UCSD-AML1 (cell line): ENCODE data around the gene C1QTNF12.

Experiments
- DNase-seq: peaks from one replicate; lab custom pipeline; 2025; ENCODE audit not compliant: unreplicated experiment; lab: John Stamatoyannopoulos, UW

Gene C1QTNF12

DNA sequence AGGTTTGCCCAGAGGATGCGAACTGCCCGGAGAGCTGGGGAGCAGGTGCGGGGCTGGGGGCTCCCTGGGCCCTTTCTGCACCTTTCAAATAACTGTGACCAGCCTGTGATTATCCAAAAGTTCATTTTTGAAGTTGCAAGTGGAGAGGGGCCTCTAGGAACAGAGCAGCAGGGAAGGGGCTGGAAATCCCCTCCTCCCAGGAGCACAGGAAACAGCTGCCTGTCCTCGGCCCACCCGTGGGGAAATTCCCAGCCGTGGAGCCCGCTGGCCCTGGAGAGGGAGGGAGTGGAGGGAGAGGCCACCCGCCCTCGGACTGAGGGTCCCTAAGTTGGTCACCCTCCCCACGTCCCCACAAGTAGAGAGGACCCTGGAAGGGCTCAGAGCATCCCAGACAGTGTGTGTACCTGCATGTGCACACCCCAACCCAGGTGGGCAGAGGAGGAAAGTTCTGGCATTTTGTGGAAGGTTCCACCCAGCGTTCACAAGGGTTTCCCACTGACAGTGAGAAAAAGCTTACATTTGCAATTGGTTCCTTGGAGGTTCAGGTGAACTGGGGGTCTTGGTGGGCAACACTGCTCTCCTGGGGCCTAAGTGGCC, 31.3 kb downstream of the C1QTNF12 start:
- no peak for DNase-seq

DNA sequence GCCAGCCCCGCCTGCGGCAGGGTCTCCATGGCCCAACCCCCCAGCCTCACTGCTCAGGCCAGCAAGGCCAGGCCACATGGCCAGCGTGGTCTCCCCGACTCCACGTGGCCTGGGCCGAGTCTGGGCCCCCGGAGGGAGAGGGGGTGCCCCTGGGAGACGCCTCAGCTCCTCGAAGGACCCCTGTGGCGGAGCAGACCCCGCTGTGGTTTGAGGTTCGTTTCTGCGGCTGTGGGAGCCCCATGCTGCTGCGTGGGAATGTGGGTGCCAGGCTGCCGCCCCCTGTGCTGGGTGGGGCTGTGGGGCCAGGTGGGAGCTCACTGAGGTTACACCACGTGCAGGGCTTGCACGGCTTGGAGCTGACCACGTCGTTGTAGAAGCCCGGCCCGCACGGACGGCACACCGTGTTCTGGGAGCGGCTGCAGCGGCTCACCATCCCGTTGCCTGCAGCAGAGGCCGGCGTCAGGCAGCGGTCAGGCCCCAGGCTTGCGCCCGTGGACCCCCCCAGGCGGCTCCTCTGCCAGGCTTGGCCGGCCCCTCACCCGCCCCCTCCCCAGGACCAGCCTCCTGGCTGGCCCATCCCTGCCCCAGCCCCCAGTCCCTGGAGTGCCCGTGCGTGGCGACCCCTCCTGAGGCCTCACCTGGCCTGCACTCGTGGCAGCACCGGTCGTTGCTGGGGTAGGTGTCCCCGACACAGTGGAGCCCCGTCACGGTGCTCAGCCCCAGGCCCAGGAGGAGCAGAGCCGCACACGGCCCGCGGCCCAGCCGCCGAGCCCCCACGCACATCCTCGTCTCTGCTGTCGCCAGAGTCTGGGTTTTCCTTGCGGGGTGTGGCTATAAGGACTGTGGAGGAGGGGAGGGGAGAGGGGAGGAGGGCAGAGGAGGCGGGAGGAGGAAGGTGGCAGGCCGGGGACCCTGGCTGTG, 32.9 kb downstream of the C1QTNF12 start, which contains the start of gene TNFRSF4:
Gene TNFRSF4, minus strand, starts transcription at position 809 of the 921 bp plus-strand sequence. Its CDS starts 26 bp downstream, at position 783.
- peak; percentile 64 for DNase-seq

DNA sequence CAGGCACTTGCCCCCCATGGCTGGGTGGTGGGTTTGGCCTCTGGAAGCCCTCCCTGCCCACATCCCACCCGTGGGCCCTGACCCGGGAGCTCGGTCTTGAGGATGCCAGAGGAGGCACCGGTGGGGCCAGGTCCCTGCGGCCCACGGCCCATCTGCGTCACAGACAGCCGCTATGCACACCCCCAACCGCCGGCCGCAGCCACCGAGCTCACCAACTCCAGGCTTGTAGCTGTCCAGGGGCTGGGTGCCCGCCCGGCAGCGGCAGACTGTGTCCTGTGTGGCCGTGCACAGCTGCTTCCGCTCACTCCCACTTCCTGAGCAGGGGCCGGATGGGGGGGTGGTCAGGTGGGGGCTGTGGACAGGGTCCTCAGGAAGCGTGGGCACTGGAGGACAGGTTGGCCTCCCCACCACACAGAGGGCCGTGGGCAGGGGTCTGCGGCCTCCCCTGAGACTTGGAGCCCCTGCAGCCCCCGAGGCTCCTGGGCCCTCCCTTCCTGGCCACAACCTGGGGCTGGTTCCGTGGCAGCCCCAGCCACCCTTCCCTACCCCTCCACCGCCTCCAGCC, 33.7 kb downstream of the C1QTNF12 start:
- peak; percentile 90 for DNase-seq

DNA sequence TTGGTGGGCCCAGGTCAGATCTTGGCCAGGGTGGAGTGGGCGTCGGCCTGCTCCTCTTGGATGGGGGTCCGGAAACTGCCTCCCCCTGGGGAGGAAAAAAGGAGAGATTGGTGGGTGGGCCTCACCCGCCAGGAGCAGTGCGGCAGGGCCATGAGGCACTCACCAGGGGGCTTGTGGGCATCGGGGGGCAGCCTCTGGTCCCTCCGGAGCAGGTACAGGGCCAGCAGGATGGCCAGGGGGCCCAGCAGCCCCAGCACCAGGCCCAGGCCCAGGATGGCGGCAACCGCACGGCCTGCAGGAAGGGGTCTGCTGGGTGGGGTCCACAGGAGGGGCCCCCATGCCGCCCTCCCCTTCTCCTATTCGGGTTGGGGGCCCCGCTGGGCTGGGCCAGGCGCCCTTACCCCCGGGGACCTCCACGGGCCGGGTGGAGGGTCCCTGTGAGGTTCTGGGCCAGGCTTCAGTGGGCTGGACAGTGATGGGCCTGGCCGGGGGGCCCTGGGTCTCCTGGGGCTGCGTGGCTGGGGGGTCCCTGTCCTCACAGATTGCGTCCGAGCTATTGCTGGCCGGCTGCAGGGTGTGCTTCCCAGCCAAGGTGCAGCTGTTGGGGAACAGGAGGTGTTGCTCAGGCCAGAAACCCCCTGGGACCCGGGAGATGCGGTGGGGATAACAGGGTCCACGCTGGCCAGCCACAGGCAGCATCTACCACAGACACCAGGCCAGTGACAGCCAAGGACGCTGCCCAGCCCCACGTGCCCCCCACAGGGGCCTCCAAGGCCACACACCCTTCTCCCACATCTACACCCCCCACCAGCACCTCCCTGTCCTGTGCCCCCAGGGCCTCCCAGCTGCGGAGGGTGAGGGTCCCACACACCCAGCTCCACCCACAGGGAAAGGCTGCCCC, 34.7 kb downstream of the C1QTNF12 start:
- no peak for DNase-seq

DNA sequence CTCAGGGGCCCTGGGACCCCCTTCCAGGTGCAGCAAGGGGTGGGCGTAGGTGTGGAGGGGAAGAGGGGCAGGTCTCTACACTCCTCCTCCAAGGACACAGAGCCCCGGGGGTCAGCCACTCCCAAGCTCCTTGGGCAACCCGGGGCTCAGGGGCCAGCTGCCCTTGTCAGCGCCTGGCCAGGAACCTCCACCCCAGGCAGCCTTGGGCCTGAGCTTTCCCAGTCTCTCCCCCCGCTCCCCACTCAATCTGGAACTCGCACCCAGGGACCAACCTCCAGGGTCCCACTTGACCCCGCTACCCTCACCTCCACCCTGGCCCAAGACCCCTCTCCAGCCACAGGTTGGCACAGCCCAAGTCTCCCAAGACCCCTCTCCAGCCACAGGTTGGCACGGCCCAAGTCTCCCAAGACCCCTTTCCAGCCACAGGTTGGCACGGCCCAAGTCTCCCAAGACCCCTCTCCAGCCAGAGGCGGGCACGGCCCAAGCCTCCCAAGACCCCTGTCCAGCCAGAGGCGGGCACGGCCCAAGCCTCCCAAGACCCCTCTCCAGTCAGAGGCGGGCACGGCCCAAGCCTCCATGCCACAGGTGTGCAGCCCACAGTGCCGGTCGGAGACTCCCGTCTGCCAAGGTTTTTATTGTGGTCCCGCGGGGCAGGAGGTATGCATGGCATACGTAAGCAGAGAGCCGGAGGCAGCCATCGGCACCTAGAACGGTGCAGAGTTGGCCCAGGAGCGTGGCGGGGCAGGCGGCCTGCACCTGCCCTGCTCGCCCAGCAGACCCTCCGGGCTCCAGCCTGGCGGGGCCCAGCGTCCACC, 35.6 kb downstream of the C1QTNF12 start:
- no peak for DNase-seq

DNA sequence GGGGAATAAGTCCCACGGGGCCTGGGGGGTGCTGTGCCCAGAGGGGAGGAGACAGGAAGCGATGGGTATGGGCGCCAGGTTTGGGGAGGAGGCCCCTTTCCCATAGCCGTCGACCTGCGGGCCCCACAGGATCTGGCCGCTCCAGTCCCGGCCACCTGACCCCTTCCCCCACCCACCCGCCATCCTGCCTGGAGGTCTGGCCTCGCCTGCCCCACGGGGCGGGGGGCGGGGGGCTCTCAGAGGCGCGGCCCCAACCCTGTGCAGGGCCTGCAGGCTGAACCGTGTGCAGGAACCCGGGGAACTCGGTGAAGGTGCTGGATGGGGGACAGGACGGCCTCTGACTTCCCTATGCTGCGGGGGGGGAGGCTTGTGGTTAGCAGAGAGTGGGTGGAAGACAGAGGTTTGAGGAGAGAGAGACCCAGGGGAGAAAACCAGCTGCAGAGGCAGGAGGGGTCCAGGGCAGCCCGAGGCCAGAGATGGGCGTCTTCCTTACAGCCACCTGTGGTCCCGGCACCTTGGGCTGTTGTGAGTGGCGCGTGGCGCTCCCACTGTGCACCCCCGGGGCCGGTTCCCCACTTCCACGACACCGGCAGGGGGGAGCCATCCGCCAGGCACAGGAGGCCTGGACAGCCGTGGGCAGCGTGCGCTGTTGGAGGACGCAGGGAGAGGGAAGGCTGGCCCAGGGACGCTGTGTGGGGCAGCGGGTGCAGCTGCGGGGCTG, 37.6 kb downstream of the C1QTNF12 start:
- peak; percentile 65 for DNase-seq

DNA sequence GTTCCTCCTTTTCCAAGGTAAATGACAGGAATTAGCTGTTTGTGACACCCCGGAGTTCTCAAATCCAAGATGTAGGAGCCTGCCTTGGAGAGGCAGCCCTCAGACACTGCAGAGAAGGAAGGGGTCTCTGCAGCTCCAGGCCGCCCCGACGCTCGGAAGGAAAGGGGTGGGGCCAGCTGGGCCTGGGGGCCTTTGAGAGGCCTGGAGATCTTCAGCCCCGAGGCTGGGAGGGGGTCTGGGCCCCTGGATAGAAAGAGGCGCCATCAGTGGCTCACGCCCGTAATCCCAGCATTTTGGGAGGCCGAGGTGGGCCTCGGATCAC, 39.0 kb downstream of the C1QTNF12 start:
- no peak for DNase-seq

DNA sequence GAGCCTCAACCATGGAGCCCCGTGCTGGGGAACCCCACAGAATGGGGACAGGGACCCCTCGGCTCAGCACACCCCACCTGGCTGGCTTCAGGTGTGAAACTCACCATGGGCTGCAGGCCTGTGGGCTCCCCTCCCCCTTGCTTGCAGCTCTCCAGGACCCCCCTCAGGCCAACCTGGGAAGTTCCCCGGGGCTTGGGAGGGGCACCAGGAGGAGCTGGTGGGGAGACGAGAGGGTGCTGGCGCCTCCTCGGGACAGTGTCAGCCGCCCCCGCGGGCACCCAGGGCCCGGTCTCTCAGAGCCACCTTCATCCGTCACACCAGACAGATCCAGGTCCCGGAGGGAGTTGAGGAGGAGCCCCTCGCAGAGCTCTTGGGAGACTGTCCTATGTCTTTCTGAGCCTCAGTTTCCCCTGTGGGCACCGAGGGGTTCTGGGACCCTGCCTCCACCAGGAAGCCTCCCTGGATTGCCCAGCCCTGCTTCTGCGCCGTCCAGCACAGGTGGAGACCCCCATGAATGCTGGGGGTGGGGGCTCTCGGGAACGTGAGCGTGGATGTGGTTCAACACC, 39.5 kb downstream of the C1QTNF12 start:
- DNase-seq, result no peak

DNA sequence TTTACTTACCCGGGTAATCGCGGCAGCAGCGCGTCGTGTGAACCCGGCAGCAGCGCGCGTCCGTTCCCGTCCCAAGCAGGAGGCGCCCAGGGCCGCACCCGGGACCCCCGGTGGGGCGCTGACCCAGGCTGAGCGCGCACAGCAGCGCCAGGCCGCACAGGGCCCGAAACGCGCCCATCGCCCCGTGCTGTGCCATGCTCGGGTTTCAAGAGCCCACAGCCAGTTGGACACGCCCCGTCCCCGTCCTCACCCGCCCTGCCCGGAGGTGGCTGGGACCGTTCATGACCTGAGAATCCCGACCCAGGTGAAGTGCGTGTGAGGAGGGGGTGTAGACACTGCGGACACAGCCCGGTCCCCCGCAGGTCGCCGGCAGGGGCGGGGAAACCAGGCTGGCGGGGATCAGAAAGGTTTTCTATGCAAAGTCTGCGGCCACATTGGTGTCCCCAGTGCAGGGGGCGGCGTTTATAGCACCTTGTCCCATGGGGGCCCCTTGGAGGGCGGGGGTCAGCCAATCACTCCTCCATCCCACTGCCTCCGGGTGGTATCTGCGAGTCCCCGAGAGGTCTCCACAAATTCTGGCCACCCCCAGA, 40.1 kb downstream of the C1QTNF12 start, which contains the start of gene TNFRSF18:
Gene TNFRSF18, minus strand, starts transcription at position 217 of the 590 bp plus-strand sequence. Its CDS starts 21 bp downstream, at position 196.
- no peak for DNase-seq

DNA sequence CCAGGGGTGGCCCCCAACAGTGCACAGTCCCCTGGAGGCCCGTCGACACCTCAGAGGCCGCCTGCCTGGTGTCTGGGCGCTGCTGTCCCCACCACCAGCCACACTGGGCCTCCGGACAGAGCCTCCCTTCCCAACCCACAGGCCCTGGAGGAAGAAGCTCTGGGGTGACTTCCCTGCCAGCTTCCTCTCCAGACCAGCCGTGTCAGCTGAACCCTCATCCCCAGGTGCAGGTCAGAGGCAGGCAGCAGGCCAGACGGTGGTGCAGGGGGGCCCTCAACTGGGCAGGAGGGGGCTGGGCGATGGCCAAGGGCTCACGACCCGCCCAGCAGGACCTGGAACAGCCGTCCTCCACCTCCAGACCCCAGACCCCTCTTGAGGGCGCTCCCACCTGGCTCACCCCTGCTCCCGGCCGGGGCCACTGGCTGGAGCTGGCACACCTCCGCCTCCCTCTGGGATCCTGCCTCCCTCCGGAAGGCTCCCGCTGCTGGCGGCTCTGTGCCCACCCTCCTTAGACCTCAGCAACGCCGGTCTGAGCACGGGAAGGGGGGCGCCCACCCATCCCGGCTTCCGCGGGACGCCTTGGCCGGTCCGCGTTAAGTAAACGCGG, 40.6 kb downstream of the C1QTNF12 start:
- peak; percentile 46 for DNase-seq

DNA sequence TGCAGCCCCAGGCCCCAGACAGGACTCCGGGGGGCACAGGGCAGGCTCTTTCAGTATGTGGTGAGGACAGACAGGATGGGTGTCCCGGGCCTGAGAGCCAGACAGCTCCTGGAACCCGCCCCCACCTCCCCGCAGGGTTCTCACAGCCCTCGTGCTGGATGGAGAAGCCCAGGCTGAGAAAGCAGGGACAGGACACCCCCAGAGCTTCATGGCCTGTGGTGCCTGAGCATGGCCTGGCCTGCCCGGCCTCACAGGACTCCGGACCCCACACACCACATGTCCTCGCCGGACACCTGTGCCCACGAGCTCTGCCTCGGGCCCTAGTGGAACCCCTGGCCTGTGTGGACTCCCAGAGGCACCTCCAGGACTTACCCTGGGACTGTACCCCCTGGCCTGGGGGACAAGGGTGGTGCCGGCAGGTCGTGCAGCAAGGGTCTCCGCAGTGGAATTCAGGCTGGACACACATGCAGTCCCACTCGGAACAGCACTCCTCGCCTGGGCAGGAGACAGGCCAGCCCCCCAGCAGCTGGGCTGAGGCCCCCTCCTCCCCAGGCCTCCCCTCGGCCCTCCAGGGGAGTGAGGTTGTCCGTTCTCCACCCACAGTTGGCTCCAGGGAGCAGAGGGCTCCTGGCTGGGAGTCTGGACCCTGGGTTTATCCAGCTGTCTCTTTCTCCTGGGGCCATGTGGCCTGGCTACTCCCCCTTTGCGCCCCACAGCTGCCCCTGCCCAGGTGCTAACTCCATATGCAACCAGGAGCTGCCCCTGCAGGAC, 41.3 kb downstream of the C1QTNF12 start:
- DNase-seq, result no peak

DNA sequence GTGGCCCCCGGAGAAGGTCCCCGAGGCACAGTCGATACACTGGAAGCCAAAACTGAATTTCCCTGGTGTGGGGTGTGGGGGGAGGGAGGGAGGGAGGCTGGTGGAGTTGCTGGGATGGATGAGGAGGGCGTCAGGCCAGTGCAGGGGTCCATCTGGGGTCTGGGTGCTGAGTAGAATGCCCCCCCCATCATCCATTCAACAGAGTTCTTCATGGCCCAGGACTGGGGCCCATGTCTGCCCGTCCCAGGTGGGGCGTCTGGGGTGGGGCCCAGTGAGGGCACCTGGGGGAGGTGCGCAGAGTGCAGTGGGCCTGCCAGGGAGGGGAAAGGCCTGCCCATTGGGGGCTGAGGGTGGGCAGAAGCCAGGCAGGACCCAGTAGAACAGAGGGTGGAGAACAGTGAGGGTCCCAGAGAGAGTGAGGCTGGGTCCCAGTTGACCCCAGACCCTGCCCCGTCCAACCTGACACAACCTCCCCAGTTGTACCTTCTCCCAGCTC, 42.0 kb downstream of the C1QTNF12 start:
- DNase-seq, result no peak

DNA sequence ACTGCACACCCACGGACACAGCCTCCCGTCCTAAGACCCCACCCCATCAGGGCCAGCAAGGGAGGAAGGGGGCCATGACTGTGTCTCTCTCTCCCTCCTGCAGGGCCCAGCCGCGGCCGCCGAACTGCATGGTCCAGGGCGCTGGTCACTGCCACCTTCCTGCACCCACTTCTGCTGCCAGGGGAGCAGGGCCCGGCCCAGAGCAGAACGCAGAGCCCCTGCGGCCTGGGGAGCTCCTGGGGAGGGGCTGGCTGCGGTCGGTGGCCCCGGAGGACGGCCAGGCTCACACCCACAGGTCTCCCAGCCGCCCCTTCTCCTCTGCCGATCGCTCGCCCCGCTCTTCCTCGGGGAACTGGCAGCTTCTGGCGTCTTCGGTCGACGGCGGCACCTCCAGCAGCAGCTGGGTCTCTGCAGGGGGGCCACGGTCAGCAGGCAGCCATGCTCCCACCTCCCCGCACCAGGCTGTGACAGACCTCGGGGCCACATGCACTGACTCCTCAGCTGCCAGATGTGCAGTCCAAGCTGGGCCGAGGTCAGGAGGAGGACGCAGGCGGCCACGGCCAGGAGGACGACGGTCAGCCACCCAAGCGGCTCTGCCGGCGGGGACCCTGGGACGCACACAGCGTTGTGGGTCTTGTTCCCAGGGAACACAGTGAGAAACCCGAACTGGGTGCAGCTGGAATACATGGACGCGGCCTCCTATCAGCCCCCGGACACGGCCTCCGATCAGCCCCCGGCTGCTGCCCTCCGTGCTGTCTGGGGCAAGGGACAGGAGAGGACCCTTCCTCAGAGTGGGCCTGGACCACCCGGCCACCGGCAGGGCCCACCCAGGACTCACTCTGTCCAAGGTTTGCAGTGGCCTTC, 42.7 kb downstream of the C1QTNF12 start:
- DNase-seq, result no peak

DNA sequence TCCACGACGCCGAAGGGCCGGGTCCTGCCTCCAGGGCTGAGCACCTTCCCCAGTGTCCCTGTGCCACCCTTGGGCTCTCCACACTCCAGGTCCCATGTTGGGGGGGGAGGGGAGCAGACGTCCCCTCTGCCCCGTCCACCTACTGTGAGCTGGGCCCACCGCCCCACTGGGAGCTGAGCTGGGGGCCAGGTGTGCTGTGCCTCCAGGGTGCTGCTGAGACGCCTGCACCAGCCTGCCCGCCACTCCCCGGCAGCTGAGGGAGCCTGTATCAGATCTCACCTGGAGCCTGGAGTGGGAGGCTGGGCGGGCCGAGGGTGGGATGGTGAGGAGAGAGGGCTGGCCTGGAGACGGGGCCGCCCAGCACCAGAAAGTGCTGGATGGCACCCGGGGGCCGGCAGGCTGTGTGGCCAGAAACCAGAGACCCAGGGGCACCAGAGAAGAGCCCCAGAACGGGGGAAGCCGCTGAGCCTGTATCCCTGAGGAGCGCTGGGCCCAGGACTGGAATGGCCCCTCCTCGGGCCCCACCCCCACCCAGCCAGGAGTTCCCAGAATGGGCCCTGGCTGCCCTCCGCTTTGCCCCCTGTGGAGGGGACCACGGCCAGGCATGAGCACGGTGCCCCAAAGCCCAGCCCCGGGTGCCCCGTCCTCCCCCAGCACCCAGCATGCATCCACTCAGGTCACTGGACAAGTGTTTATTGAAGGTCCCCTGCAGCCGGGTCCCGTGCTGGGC, 43.5 kb downstream of the C1QTNF12 start:
- DNase-seq, result no peak

DNA sequence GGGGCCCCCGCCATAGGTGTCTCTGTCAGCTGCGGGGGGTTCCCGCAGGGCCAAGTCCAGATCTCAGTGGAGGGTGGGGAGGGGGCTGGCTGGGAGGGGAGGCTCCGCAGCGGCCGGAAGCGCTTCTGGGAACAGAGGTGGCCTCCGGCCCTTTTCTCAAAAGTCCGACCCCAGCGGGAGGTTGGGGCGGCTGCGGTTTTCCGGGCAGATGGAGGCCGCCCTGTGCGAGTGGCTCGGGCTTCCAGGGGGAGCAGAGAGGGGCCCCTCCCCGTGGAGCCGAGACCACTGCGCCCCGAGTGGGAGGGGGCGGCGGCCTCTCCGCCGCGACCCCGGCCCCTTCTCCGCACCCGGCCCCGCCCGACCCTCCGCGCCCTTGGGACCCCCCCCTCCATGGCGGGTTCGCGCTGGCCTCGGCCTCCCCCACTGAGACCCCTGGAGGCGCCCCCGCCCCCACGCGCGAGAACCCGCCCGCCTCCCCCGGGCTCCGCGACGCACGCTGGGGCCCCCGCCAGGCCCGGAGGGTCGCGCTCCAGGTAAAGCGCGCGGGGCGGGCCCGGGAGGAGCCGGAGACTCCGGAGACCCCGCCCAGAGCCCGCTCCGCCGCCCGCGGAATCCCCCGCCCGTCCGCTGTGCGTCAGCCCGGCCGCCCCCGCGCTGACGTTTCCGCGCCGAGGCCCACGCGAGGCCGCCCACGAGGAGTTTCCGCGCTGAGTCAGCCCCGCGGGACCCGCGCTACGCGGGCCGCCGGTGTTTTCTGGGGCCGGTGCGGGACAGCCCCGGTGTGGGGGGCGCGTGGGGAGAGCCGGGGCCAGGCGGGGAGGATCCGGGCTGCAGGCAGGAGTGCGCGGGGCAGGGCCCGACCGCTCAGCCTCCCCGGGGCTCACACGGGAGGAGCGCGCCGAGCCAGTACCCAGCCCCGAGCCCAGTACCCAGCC, 45.4 kb downstream of the C1QTNF12 start:
- DNase-seq, result peak; percentile 81
